ENCODE data around the gene ZNF579. TPM values are rescaled to one million over a fixed set of nuclear protein-coding genes. Genes with fewer than 3 reads are reported as not detected.

The ZNF579 gene
- total and polyA plus RNA-seq, 2 of the 13 experiments (the other 11 are each of a cell fraction or from before 2014, with no cell fraction given), result 2.1 to 2.9 TPM

- no peak for TF ChIP-seq ZBTB3 (CRISPR knock-in tag; IDR thresholded peaks at IDR 0.05; ENCODE audit: borderline replicate concordance, low read depth)
- TF ChIP-seq ZNF432 (CRISPR knock-in tag; IDR thresholded peaks at IDR 0.05; ENCODE audit: borderline replicate concordance), result no peak
- TF ChIP-seq THAP11 (CRISPR knock-in tag; IDR thresholded peaks at IDR 0.05), result peak; percentile 58
- no peak for TF ChIP-seq PRPF4 (IDR thresholded peaks at IDR 0.05; ENCODE audit: low read depth, low read length, poor library complexity, severe bottlenecking)
- no peak for TF ChIP-seq AHDC1 (CRISPR knock-in tag; IDR thresholded peaks at IDR 0.05; ENCODE audit: borderline replicate concordance)
- TF ChIP-seq TBL1XR1 (IDR thresholded peaks at IDR 0.05; ENCODE audit: borderline replicate concordance, low read length, partially characterized antibody), result no peak
- TF ChIP-seq ZBTB42 (CRISPR knock-in tag; IDR thresholded peaks at IDR 0.05), result no peak
- TF ChIP-seq SALL2 (CRISPR knock-in tag; IDR thresholded peaks at IDR 0.05), result no peak
- TF ChIP-seq ESRRA (CRISPR knock-in tag; IDR thresholded peaks at IDR 0.05; ENCODE audit: low read depth), result no peak
- no peak for TF ChIP-seq HHEX (CRISPR knock-in tag; IDR thresholded peaks at IDR 0.05)
- TF ChIP-seq IRF2 (CRISPR knock-in tag; IDR thresholded peaks at IDR 0.05), result no peak
- TF ChIP-seq MEF2D (CRISPR knock-in tag; IDR thresholded peaks at IDR 0.05), result no peak
- 0 out of 2 replicates have a peak, but pooled peaks have one; percentile 36 for TF ChIP-seq ZNF614 (CRISPR knock-in tag; IDR thresholded peaks at IDR 0.05; ENCODE audit: borderline replicate concordance)
- no peak for TF ChIP-seq ZNF20 (CRISPR knock-in tag; IDR thresholded peaks at IDR 0.05)
- TF ChIP-seq MEIS1 (CRISPR knock-in tag; IDR thresholded peaks at IDR 0.05; ENCODE audit: borderline replicate concordance), result no peak
- no peak for TF ChIP-seq ZNF468 (CRISPR knock-in tag; IDR thresholded peaks at IDR 0.05)
- no peak for TF ChIP-seq ZNF619 (CRISPR knock-in tag; IDR thresholded peaks at IDR 0.05)
- TF ChIP-seq ZNF572 (CRISPR knock-in tag; IDR thresholded peaks at IDR 0.05), result no peak
- TF ChIP-seq NFRKB (IDR thresholded peaks at IDR 0.05), result no peak
- TF ChIP-seq ATM (IDR thresholded peaks at IDR 0.05; ENCODE audit: borderline replicate concordance), result no peak
- TF ChIP-seq ZFP41 (CRISPR knock-in tag; IDR thresholded peaks at IDR 0.05; ENCODE audit: borderline replicate concordance), result no peak
- TF ChIP-seq ZNF672 (CRISPR knock-in tag; IDR thresholded peaks at IDR 0.05), result no peak
- no peak for TF ChIP-seq ISX (CRISPR knock-in tag; conservative IDR thresholded peaks at IDR 0.05)
- TF ChIP-seq ZNF788 (CRISPR knock-in tag; IDR thresholded peaks at IDR 0.05; ENCODE audit: borderline replicate concordance), result no peak
- no peak for TF ChIP-seq ZNF674 (CRISPR knock-in tag; IDR thresholded peaks at IDR 0.05; ENCODE audit: low read depth)
- no peak for TF ChIP-seq NONO (IDR thresholded peaks at IDR 0.05)
- no peak for TF ChIP-seq NONO (CRISPR knock-in tag; conservative IDR thresholded peaks at IDR 0.05)
These were observed 27.1 kb downstream of the ZNF579 start (continued) for GRCh38 chr19:55553217-55554182.
